Activated CD4-positive, alpha-beta T cell treated with anti-CD3 and anti-CD28 coated beads, Interleukin-2, amount 10 ng/mL, durations not matched to agents 7 days and 5 days (primary cell): ENCODE measurements around the gene CERS6. TPM values are rescaled to one million over a fixed set of nuclear protein-coding genes. Genes with fewer than 3 reads are reported as not detected.
A peak's percentile ranks its signal among the peaks of the same experiment; 100 is the strongest.

Experiments
- CTCF ChIA-PET: fragments of 350-600 bp; sonication (Branson Sonifier 250); formaldehyde crosslinking; loops from one replicate; lab custom pipeline; 2021; ENCODE audit warnings: antibody characterized with exemption; lab: Charles Lee
- POLR2A ChIA-PET: fragments of 350-600 bp; sonication (Branson Sonifier 250); formaldehyde crosslinking; loops from one replicate; lab custom pipeline; 2021; ENCODE audit warnings: antibody characterized with exemption; lab: Charles Lee
- DNase-seq: peaks from one replicate; pipeline ENCODE4 v3.0.0-alpha.2; 2020
- H3K27ac Mint-ChIP-seq: one replicate; pipeline ENCODE4 v1.8.0; 2021; ENCODE audit warnings: mild to moderate bottlenecking, moderate library complexity, mixed read lengths
- H3K27me3 Mint-ChIP-seq: one replicate; pipeline ENCODE4 v1.8.0; 2021; ENCODE audit warnings: mixed read lengths
- H3K36me3 Mint-ChIP-seq: one replicate; pipeline ENCODE4 v1.8.0; 2021; ENCODE audit warnings: low read depth, mixed read lengths
- H3K4me1 Mint-ChIP-seq: one replicate; pipeline ENCODE4 v1.8.0; 2021; ENCODE audit warnings: mixed read lengths
- H3K4me3 Mint-ChIP-seq: one replicate; pipeline ENCODE4 v1.8.0; 2021; ENCODE audit warnings: mild to moderate bottlenecking, moderate library complexity, mixed read lengths
- H3K9me3 Mint-ChIP-seq: one replicate; pipeline ENCODE4 v1.8.0; 2021; ENCODE audit warnings: mixed read lengths
- total RNA-seq, 2 experiments: library from RNA; stranded (reverse); gene quantifications; one replicate each; pipeline ENCODE4 v1.2.3, GENCODE V29; 2021

The CERS6 gene
- total RNA-seq, 2 experiments from 2014 or later = 12.1 to 14.9 TPM

DNA sequence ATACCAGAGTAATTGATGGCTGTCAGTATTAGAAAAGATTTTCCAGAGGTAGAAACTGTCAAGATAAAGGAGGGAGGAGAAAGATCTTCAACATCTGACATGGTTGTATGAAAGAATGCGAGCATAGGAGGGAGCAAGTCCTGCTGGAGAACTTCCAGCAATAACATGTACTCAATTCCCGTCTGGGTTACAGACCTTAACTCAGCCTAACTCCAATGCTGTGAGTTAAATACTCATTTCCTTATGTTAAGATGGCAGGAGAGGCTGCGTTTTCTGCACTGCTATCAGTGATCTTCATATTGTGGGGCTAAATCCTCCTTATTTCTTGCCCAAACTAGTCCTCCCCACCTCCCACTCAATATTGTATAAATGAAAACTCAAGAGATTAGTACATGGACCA lies 6.7 kb upstream of the CERS6 start:
- ChIA-PET POLR2A (no interaction called here), CTCF (no interaction called here)
- DNase-seq = no peak
- Mint-ChIP-seq H3K4me3 (no peak overlapping the region), H3K27ac (no peak overlapping the region), H3K4me1 (peaks cover 15% of the 10 kb centered on the region), H3K27me3 (peaks cover 2% of the 10 kb centered on the region), H3K9me3 (peaks cover 20% of the 10 kb centered on the region), H3K36me3 (peaks cover 8% of the 10 kb centered on the region)

- peaks cover 15% of the 10 kb centered on the region for H3K9me3 Mint-ChIP-seq
- H3K4me3 Mint-ChIP-seq = no peak overlapping the region
- H3K27me3 Mint-ChIP-seq = peaks cover 2% of the 10 kb centered on the region
- DNase-seq = peak; percentile 14
- H3K4me1 Mint-ChIP-seq = peaks cover 15% of the 10 kb centered on the region
- peak overlapping the region; percentile 28 for H3K27ac Mint-ChIP-seq
- ChIA-PET CTCF (interaction anchor here (1.5 to 1.6 kb wide), 2 partner anchors 10 to 12 kb away, joined by 3 to 4 read pairs; no protein-coding TSS in a partner anchor), POLR2A (no interaction called here)
- peaks cover 8% of the 10 kb centered on the region for H3K36me3 Mint-ChIP-seq
These were observed 5.9 kb upstream of the CERS6 start for GRCh38 chr2:168450171-168450570.

DNA sequence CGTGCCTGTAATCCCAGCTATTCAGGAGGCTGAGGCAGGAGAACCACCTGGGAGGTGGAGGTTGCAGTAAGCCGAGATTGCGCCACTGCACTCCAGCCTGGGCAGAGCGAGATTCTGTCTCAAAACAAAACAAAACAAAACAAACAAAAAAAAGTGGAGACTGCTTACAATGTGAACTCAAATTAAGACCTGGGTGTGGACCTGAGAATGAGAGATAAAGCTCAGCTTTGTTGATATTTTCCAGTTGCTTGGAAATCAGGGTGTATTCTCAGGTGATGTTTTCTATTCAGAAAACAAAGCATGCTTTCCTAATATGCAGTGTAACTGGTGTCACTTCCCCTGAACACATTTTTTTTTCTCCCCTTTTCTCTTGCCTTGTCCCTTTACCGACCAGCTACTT lies 5.3 kb upstream of the CERS6 start:
- Mint-ChIP-seq H3K9me3 (peaks cover 15% of the 10 kb centered on the region), H3K4me1 (peaks cover 15% of the 10 kb centered on the region), H3K36me3 (peaks cover 8% of the 10 kb centered on the region), H3K27ac (no peak overlapping the region), H3K27me3 (peaks cover 2% of the 10 kb centered on the region), H3K4me3 (no peak overlapping the region)
- ChIA-PET POLR2A (no interaction called here), CTCF (interaction anchor here (1.5 to 1.6 kb wide), 2 partner anchors 10 to 12 kb away, joined by 3 to 4 read pairs; no protein-coding TSS in a partner anchor)
- DNase-seq = no peak

DNA sequence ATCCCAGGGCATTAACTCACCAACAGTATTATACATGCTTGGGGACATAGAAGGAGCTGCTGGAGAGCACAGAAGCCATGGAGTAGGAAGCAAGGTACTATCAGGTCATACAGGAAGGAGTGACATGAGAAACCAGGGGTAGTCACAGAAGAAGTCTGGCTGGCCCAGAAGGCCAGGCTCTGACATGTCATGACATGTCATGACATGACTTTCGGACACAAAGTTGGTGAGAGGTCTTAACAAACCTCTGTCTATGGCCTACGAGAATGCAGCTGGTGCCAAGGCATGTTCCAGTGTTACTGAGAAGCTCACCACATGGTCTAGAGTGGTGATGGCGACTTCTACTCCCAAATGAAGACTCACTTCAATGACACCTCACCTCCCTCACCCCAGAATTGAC lies 3.3 kb upstream of the CERS6 start:
- CTCF ChIA-PET = interaction anchor here (0.9 kb wide), 1 partner anchor 11 kb away, joined by 3 read pairs; no protein-coding TSS in a partner anchor
- H3K4me1 Mint-ChIP-seq = peaks cover 20% of the 10 kb centered on the region
- H3K4me3 Mint-ChIP-seq = no peak overlapping the region
- H3K9me3 Mint-ChIP-seq = peaks cover 4% of the 10 kb centered on the region
- H3K36me3 Mint-ChIP-seq = peaks cover 2% of the 10 kb centered on the region
- peaks cover 2% of the 10 kb centered on the region for H3K27me3 Mint-ChIP-seq
- no peak overlapping the region for H3K27ac Mint-ChIP-seq
- POLR2A ChIA-PET = interaction anchor here (0.7 kb wide), 1 partner anchor 19 kb away, joined by 4 read pairs; no protein-coding TSS in a partner anchor
- DNase-seq = no peak

- ChIA-PET CTCF (interaction anchor here (0.9 kb wide), 1 partner anchor 12 kb away, joined by 3 read pairs; no protein-coding TSS in a partner anchor), POLR2A (interaction anchor here (0.7 kb wide), 1 partner anchor 19 kb away, joined by 4 read pairs; no protein-coding TSS in a partner anchor)
- Mint-ChIP-seq H3K4me3 (no peak overlapping the region), H3K27ac (no peak overlapping the region), H3K27me3 (no peaks in the 10 kb centered on the region), H3K9me3 (peaks cover 2% of the 10 kb centered on the region), H3K4me1 (peaks cover 26% of the 10 kb centered on the region), H3K36me3 (no peaks in the 10 kb centered on the region)
- DNase-seq = no peak
These were observed 2.7 kb upstream of the CERS6 start for GRCh38 chr2:168453404-168453803.

DNA sequence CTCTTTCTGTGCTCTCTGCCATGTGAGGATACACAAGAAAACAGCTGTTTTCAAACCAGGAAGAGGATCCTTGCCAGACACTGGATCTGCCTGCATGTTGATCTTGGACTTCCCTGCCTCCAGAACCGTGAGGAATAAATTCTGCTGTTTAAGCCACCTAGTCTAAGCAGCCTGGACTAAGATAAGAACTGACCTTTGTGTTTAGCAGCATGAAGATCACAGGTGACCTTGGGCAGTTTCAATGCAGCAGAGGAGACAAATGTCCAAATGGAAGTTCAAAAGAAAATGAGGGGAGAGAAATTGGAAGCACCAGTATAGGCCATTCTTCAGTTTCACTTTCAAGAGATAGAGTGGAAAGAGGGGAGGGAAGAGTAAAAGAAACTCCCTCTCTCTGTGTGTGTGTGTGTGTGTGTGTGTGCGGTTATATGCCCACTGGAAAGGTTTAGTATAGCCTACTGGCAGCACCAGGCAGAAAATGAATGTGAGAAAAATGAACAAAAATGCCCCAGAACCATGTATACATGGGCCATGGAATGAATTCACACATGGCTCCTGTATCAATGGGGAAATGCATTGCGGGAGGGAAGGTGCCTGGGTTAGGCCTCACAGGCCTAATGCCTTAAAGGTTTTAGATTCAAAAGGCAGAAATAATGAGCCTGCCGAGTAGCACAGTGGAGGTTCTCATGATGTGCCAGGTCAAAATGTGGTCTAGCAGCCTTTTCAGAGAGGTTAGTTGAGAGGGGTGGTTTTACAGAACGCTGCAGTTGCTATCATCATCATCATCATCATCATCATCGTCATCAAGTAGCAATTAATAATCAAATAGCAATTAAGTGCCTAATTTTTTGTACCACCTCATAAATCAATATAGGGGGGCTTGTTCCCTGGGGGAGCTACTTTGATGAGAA lies 1.1 kb upstream of the CERS6 start:
- DNase-seq = no peak
- no peak overlapping the region for H3K27ac Mint-ChIP-seq

GRCh38 chr2:168456521-168457189 lies 583 bp downstream of the CERS6 start:
- Mint-ChIP-seq H3K4me3 (no peak overlapping the region), H3K27ac (peak overlapping the region; percentile 76), H3K9me3 (no peaks in the 10 kb centered on the region), H3K4me1 (peaks cover 35% of the 10 kb centered on the region), H3K36me3 (peaks cover 3% of the 10 kb centered on the region), H3K27me3 (no peaks in the 10 kb centered on the region)
- CTCF ChIA-PET = no interaction called here
- POLR2A ChIA-PET = interaction anchor here (1.0 kb wide), 1 partner anchor 33 kb away, joined by 4 read pairs; no protein-coding TSS in a partner anchor
- peak; percentile 45 for DNase-seq

More for the DNA sequence above, 1.1 kb upstream of the CERS6 start:
- Mint-ChIP-seq H3K36me3 (peaks cover 2% of the 10 kb centered on the region), H3K4me3 (no peak overlapping the region), H3K27me3 (no peaks in the 10 kb centered on the region), H3K9me3 (peaks cover 2% of the 10 kb centered on the region), H3K4me1 (peaks cover 33% of the 10 kb centered on the region)
- ChIA-PET POLR2A (no interaction called here), CTCF (interaction anchor here (1.2 kb wide), 1 partner anchor 12 kb away, joined by 3 read pairs; no protein-coding TSS in a partner anchor)

DNA sequence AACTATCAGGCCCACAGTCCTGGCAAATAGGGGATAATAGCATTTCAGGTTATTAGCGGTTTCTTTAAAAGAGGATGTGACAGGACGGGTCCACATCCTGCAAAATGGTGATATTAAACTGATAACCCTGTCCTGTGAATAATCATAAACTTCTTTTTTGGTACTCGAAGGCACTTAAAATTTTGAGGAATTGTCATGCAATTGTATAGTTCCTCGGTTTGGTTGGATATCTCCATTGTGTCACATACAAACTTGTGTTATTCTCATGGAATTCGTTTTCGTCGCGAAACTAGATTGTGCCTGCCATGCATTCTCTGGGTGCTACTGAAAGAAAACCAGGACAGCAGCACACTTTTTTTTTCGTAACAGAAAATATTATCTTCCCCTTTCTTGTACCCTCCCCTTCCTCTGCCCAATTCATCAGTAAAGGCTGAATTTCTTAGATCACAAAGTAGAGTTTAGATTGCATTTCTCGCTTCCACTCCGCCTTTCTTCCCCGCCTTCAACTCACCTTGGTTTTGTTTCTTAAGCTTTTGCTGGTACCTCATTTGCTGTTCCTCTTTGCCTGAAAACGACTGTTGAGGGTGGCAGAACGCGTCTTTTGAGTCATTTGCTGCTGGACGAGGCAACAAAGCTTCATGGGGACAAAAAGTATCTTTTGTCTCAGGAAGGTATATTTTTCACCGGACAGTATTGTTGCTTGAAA lies 1.3 kb downstream of the CERS6 start:
- peak; percentile 12 for DNase-seq
- H3K36me3 Mint-ChIP-seq = peaks cover 8% of the 10 kb centered on the region
- ChIA-PET POLR2A (interaction anchor here (0.6 kb wide), 1 partner anchor 29 kb away, joined by 4 read pairs; no protein-coding TSS in a partner anchor), CTCF (no interaction called here)
- peak overlapping the region; percentile 51 for H3K27ac Mint-ChIP-seq
- H3K4me1 Mint-ChIP-seq = peaks cover 39% of the 10 kb centered on the region
- H3K27me3 Mint-ChIP-seq = no peaks in the 10 kb centered on the region
- H3K4me3 Mint-ChIP-seq = no peak overlapping the region
- H3K9me3 Mint-ChIP-seq = no peaks in the 10 kb centered on the region

DNA sequence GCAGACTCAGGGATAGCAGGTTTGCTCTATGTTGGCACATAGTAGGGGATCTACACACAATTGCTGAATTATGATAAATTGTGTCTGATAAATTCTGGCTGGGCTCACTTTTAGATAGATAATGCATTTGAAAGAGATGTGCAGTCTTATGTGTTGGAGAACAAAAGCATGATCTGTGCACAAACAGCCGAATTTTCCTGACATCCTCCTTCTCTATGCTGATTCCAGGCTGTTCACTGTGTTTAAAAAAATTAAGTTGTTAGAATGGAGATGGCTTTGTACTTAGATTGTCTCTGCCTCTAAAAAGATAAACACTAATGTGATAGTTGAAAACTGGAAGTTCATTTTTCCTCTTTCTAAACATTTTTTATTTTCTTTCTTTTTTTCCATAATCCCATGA lies 2.1 kb downstream of the CERS6 start:
- Mint-ChIP-seq H3K9me3 (no peaks in the 10 kb centered on the region), H3K27me3 (no peaks in the 10 kb centered on the region), H3K4me1 (peaks cover 39% of the 10 kb centered on the region), H3K36me3 (peaks cover 8% of the 10 kb centered on the region), H3K4me3 (no peak overlapping the region), H3K27ac (no peak overlapping the region)
- POLR2A ChIA-PET = interaction anchor here (0.6 kb wide), 1 partner anchor 30 kb away, joined by 4 read pairs; no protein-coding TSS in a partner anchor
- DNase-seq = no peak
- CTCF ChIA-PET = no interaction called here

GRCh38 chr2:168459256-168459655 lies 3.2 kb downstream of the CERS6 start:
- CTCF ChIA-PET = no interaction called here
- POLR2A ChIA-PET = no interaction called here
- no peaks in the 10 kb centered on the region for H3K9me3 Mint-ChIP-seq
- peaks cover 39% of the 10 kb centered on the region for H3K4me1 Mint-ChIP-seq
- no peak overlapping the region for H3K4me3 Mint-ChIP-seq
- H3K27me3 Mint-ChIP-seq = no peaks in the 10 kb centered on the region
- H3K36me3 Mint-ChIP-seq = peaks cover 8% of the 10 kb centered on the region
- DNase-seq = no peak
- H3K27ac Mint-ChIP-seq = no peak overlapping the region

- Mint-ChIP-seq H3K27ac (no peak overlapping the region), H3K4me1 (peaks cover 50% of the 10 kb centered on the region), H3K9me3 (peaks cover 2% of the 10 kb centered on the region), H3K27me3 (no peaks in the 10 kb centered on the region), H3K36me3 (peaks cover 14% of the 10 kb centered on the region), H3K4me3 (no peak overlapping the region)
- POLR2A ChIA-PET = no interaction called here
- CTCF ChIA-PET = interaction anchor here (1.2 to 1.5 kb wide), 2 partner anchors 10 to 30 kb away, joined by 4 read pairs; no protein-coding TSS in a partner anchor
- DNase-seq = no peak
These were observed 4.5 kb downstream of the CERS6 start for GRCh38 chr2:168460571-168460970.
